Adrenal gland (tissue), 5 donors: ENCODE results near the gene TCERG1L.

Experiments used
- POLR2A ChIP-seq, 2 donors: fragments of 450-650 bp; IDR thresholded peaks; one replicate each; pipeline ENCODE4 v1.6.1; 2017; ENCODE audit warnings: antibody characterized with exemption in 2 of 2, mild to moderate bottlenecking in 2 of 2, moderate library complexity in 1 of 2
- TF ChIP-seq, protein P1 (sequence below), 6 experiments: fragments of 450-650 bp in 4 of 6; fragments of 200-600 bp in 2 of 6; sonication (generic) in 1 of 6; IDR thresholded peaks; 1 replicate in 5 of 6; 2 replicates in 1 of 6; pipeline versions ENCODE4 v1.5.1 to v1.8.0; 2016 to 2021; ENCODE audit warnings: antibody characterized with exemption in 6 of 6, mild to moderate bottlenecking in 2 of 6, moderate library complexity in 1 of 6
- donor health status: DM: no; HTN: no; CAD: no.

DNA sequence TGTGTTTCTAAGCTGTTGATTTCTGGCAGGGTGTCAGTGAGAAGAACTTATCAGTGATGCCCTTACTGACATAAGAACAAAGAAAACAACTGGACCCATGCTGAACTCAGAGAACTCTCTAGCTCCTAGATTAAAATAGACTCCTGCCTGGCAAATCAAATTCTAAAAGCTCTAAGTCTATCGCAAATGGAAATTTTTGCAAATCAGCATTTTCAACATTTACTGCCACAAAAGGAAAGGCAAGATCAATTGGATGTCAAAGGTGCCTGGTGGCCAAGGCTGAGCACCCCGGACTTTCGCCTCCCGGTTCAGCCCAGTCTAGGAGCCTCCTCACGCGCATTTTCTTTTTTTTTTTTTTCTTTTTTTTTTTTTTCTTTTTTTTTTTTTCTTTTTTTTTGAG, 251.6 kb downstream of the TCERG1L start:
- TF ChIP-seq, protein P1, sequence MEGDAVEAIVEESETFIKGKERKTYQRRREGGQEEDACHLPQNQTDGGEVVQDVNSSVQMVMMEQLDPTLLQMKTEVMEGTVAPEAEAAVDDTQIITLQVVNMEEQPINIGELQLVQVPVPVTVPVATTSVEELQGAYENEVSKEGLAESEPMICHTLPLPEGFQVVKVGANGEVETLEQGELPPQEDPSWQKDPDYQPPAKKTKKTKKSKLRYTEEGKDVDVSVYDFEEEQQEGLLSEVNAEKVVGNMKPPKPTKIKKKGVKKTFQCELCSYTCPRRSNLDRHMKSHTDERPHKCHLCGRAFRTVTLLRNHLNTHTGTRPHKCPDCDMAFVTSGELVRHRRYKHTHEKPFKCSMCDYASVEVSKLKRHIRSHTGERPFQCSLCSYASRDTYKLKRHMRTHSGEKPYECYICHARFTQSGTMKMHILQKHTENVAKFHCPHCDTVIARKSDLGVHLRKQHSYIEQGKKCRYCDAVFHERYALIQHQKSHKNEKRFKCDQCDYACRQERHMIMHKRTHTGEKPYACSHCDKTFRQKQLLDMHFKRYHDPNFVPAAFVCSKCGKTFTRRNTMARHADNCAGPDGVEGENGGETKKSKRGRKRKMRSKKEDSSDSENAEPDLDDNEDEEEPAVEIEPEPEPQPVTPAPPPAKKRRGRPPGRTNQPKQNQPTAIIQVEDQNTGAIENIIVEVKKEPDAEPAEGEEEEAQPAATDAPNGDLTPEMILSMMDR (IDR thresholded peaks at IDR 0.05), result no peak
- no peak for TF ChIP-seq POLR2A (IDR thresholded peaks at IDR 0.05)
